HepG2 (cell line): ENCODE data around the gene FTSJ1. TPM values are rescaled to one million over a fixed set of nuclear protein-coding genes. Genes with fewer than 3 reads are reported as not detected.

Source experiments
- CBX2 ChIP-seq, 2 experiments: fragments of 200-600 bp in 1 of 2; sonication (generic); formaldehyde crosslinking in 1 of 2; IDR thresholded peaks; 2 replicates each; pipeline versions ENCODE4 v1.7.0 to v1.8.1; 2018 to 2022; ENCODE audit warnings: low read depth in 2 of 2, low read length in 1 of 2, mild to moderate bottlenecking in 1 of 2, missing genetic modification reagents in 1 of 2
- HDAC1 ChIP-seq: sonication (generic); formaldehyde crosslinking; IDR thresholded peaks from 2 replicates; pipeline ENCODE4 v1.5.1; 2020; ENCODE audit warnings: mild to moderate bottlenecking, missing genetic modification reagents
- MTA1 ChIP-seq: sonication (generic); formaldehyde crosslinking; IDR thresholded peaks from 2 replicates; pipeline ENCODE4 v1.4.0; 2020; ENCODE audit warnings: missing genetic modification reagents, mild to moderate bottlenecking, borderline replicate concordance
- MZF1 ChIP-seq: sonication (generic); formaldehyde crosslinking; IDR thresholded peaks from 2 replicates; pipeline ENCODE4 v1.8.1; 2023; ENCODE audit warnings: mild to moderate bottlenecking, missing genetic modification reagents, borderline replicate concordance
- ZNF264 ChIP-seq: sonication (generic); formaldehyde crosslinking; IDR thresholded peaks from 2 replicates; pipeline ENCODE4 v1.4.0; 2020; ENCODE audit warnings: missing genetic modification reagents
- polyA plus RNA-seq, 8 experiments: library from polyadenylated mRNA; depleted of rRNA in 3 of 8; stranded (reverse) in 7 of 8; unstranded in 1 of 8; fragments of >200 nt; fragmentation: Illumina TruSeq in 4 of 8; extraction: Trizol in 4 of 8; gene quantifications; 2 replicates each; pipeline versions ENCODE4 v1.2.1 to v1.2.3, GENCODE V29; 2011 to 2016; ENCODE audit warnings: low read depth in 4 of 8, missing spikeins in 1 of 8, mixed read lengths in 1 of 8; ENCODE audit not compliant: insufficient read depth in 1 of 8
- total RNA-seq, 5 experiments: library from RNA; depleted of rRNA; stranded (reverse); fragments of >200 nt; fragmentation: Illumina TruSeq; extraction: Trizol; gene quantifications; 2 replicates each; pipeline ENCODE4 v1.2.3, GENCODE V29; 2016; ENCODE audit warnings: low read depth in 1 of 5
- TF ChIP-seq, protein P1 (sequence below), 2 experiments: fragments of 450-650 bp in 1 of 2; sonication (generic) in 1 of 2; formaldehyde crosslinking in 1 of 2; IDR thresholded peaks; 2 replicates each; pipeline versions ENCODE4 v1.6.1 to v1.8.0; 2016 to 2022; ENCODE audit warnings: antibody characterized with exemption in 1 of 2, mild to moderate bottlenecking in 1 of 2, missing genetic modification reagents in 1 of 2
- TF ChIP-seq, protein P2 (sequence below): sonication (generic); formaldehyde crosslinking; IDR thresholded peaks from 2 replicates; pipeline ENCODE4 v1.4.0; 2020; ENCODE audit warnings: mild to moderate bottlenecking, missing genetic modification reagents
- TF ChIP-seq, protein P3 (sequence below): sonication (generic); formaldehyde crosslinking; conservative IDR thresholded peaks from 2 replicates; pipeline ENCODE4 v1.8.0; 2022; ENCODE audit warnings: missing genetic modification reagents
- TF ChIP-seq, protein P4 (sequence below): sonication (generic); formaldehyde crosslinking; conservative IDR thresholded peaks from 2 replicates; pipeline ENCODE4 v1.4.0; 2020; ENCODE audit warnings: mild to moderate bottlenecking, missing genetic modification reagents, moderate library complexity

The FTSJ1 gene
- total and polyA plus RNA-seq, 2 of the 13 experiments (the other 11 are each of a cell fraction or from before 2014, with no cell fraction given) = 30.3 to 37.9 TPM

DNA sequence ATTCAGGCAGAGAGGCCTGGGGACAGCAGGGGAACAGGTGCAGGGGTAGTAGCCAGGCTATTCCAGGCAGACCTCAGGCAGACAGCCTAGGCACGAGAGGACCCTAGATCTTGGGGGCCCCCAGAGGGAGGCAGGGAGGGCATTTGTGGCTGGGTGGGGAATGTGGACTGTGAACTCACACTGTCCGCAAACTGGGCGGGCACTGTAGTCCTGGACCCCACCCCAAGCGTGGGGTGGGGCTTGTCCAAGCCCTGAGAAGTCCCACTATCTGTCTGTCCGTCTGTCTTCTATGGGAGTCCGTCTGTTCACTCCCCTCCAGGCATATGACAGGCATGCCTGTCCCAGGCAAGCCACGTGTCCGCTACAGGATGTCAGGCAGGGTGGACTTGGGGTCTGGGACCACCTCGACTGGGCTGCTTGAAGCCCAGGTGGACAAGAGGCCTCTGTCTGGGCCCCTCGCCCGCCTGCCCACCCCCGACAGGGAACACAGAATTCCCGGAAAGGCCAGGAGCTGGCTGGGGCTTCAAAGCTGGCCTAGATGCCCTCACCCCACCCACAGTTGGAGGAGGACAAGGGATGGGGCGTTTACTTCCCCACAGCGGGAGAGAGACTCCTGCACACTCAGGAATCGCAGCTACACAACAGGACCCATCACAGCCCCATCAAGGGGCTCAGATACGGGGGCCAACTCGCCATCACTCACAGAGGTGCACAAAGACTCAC is 5.7 kb upstream of the FTSJ1 start, which contains the start of gene SLC38A5 (continued):
- TF ChIP-seq HDAC1 (CRISPR knock-in tag) = peak; percentile 30; the same call in 1 of the 2 replicates
- TF ChIP-seq, protein P1, sequence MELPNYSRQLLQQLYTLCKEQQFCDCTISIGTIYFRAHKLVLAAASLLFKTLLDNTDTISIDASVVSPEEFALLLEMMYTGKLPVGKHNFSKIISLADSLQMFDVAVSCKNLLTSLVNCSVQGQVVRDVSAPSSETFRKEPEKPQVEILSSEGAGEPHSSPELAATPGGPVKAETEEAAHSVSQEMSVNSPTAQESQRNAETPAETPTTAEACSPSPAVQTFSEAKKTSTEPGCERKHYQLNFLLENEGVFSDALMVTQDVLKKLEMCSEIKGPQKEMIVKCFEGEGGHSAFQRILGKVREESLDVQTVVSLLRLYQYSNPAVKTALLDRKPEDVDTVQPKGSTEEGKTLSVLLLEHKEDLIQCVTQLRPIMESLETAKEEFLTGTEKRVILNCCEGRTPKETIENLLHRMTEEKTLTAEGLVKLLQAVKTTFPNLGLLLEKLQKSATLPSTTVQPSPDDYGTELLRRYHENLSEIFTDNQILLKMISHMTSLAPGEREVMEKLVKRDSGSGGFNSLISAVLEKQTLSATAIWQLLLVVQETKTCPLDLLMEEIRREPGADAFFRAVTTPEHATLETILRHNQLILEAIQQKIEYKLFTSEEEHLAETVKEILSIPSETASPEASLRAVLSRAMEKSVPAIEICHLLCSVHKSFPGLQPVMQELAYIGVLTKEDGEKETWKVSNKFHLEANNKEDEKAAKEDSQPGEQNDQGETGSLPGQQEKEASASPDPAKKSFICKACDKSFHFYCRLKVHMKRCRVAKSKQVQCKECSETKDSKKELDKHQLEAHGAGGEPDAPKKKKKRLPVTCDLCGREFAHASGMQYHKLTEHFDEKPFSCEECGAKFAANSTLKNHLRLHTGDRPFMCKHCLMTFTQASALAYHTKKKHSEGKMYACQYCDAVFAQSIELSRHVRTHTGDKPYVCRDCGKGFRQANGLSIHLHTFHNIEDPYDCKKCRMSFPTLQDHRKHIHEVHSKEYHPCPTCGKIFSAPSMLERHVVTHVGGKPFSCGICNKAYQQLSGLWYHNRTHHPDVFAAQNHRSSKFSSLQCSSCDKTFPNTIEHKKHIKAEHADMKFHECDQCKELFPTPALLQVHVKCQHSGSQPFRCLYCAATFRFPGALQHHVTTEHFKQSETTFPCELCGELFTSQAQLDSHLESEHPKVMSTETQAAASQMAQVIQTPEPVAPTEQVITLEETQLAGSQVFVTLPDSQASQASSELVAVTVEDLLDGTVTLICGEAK (IDR thresholded peaks at IDR 0.05) = no peak
- TF ChIP-seq, protein P1 (CRISPR knock-in tag; IDR thresholded peaks at IDR 0.05) = no peak
- TF ChIP-seq, protein P2, sequence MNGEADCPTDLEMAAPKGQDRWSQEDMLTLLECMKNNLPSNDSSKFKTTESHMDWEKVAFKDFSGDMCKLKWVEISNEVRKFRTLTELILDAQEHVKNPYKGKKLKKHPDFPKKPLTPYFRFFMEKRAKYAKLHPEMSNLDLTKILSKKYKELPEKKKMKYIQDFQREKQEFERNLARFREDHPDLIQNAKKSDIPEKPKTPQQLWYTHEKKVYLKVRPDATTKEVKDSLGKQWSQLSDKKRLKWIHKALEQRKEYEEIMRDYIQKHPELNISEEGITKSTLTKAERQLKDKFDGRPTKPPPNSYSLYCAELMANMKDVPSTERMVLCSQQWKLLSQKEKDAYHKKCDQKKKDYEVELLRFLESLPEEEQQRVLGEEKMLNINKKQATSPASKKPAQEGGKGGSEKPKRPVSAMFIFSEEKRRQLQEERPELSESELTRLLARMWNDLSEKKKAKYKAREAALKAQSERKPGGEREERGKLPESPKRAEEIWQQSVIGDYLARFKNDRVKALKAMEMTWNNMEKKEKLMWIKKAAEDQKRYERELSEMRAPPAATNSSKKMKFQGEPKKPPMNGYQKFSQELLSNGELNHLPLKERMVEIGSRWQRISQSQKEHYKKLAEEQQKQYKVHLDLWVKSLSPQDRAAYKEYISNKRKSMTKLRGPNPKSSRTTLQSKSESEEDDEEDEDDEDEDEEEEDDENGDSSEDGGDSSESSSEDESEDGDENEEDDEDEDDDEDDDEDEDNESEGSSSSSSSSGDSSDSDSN (CRISPR knock-in tag) = peak; percentile 9; the same call in 1 of the 2 replicates
- no peak for TF ChIP-seq MZF1 (CRISPR knock-in tag)
- TF ChIP-seq, protein P3, sequence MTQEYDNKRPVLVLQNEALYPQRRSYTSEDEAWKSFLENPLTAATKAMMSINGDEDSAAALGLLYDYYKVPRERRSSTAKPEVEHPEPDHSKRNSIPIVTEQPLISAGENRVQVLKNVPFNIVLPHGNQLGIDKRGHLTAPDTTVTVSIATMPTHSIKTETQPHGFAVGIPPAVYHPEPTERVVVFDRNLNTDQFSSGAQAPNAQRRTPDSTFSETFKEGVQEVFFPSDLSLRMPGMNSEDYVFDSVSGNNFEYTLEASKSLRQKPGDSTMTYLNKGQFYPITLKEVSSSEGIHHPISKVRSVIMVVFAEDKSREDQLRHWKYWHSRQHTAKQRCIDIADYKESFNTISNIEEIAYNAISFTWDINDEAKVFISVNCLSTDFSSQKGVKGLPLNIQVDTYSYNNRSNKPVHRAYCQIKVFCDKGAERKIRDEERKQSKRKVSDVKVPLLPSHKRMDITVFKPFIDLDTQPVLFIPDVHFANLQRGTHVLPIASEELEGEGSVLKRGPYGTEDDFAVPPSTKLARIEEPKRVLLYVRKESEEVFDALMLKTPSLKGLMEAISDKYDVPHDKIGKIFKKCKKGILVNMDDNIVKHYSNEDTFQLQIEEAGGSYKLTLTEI (CRISPR knock-in tag) = no peak
- TF ChIP-seq, protein P4, sequence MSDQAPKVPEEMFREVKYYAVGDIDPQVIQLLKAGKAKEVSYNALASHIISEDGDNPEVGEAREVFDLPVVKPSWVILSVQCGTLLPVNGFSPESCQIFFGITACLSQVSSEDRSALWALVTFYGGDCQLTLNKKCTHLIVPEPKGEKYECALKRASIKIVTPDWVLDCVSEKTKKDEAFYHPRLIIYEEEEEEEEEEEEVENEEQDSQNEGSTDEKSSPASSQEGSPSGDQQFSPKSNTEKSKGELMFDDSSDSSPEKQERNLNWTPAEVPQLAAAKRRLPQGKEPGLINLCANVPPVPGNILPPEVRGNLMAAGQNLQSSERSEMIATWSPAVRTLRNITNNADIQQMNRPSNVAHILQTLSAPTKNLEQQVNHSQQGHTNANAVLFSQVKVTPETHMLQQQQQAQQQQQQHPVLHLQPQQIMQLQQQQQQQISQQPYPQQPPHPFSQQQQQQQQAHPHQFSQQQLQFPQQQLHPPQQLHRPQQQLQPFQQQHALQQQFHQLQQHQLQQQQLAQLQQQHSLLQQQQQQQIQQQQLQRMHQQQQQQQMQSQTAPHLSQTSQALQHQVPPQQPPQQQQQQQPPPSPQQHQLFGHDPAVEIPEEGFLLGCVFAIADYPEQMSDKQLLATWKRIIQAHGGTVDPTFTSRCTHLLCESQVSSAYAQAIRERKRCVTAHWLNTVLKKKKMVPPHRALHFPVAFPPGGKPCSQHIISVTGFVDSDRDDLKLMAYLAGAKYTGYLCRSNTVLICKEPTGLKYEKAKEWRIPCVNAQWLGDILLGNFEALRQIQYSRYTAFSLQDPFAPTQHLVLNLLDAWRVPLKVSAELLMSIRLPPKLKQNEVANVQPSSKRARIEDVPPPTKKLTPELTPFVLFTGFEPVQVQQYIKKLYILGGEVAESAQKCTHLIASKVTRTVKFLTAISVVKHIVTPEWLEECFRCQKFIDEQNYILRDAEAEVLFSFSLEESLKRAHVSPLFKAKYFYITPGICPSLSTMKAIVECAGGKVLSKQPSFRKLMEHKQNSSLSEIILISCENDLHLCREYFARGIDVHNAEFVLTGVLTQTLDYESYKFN (CRISPR knock-in tag) = peak; percentile 51; the same call in 1 of the 2 replicates
- TF ChIP-seq MTA1 = 0 out of 2 replicates have a peak, but pooled peaks have one; percentile 25
- no peak for TF ChIP-seq ZNF264 (CRISPR knock-in tag)
- TF ChIP-seq CBX2 (IDR thresholded peaks at IDR 0.05; ENCODE audit: low read depth, low read length) = no peak
- TF ChIP-seq CBX2 (CRISPR knock-in tag; IDR thresholded peaks at IDR 0.05; ENCODE audit: low read depth) = no peak
